Measurements from ENCODE around the gene TNRC6B. TPM values are rescaled to one million over a fixed set of nuclear protein-coding genes. Genes with fewer than 3 reads are reported as not detected.

TNRC6B gene
- total RNA-seq, 1 experiment from 2014 or later = 58.1 TPM

GRCh38 chr22:40250608-40251007, 72.9 kb downstream of the TNRC6B start:
- peaks cover 6 to 40% (median 32%) of the 10 kb centered on the region in 3 experiments; a peak in 6 of 7 replicates for H3K36me3 Mint-ChIP-seq (ENCODE audit: insufficient read depth in 1 of 3, low read depth in 3 of 3)
- no peak overlapping the region for H3K4me2 ChIP-seq (ENCODE audit: insufficient read depth, insufficient read length, low read length)
- no peak overlapping the region for H3K56ac ChIP-seq (ENCODE audit: insufficient read length, low read depth, low read length)
- H4K8ac ChIP-seq (replicated peaks; ENCODE audit: insufficient read length, low read depth, low read length) = no peak overlapping the region
- peaks cover 41 to 43% of the 10 kb centered on the region in 2 experiments for H3K4me1 Mint-ChIP-seq
- H3K79me2 ChIP-seq (ENCODE audit: insufficient read depth, low read length) = peaks cover 7% of the 10 kb centered on the region; the same call in 1 of the 2 replicates
- TF ChIP-seq CTCF (conservative IDR thresholded peaks at IDR 0.05) = no peak
- no peak overlapping the region for H2BK20ac ChIP-seq (ENCODE audit: low read depth, low read length, poor library complexity, severe bottlenecking)
- H3K27me3 Mint-ChIP-seq (ENCODE audit: low read depth) = no peaks in the 10 kb centered on the region
- no peak overlapping the region for H2BK15ac ChIP-seq (ENCODE audit: low read depth, low read length)
- H3K14ac ChIP-seq (ENCODE audit: insufficient read depth, low read length) = no peak overlapping the region
- no peaks in the 10 kb centered on the region for H3K79me1 ChIP-seq (ENCODE audit: insufficient read depth, low read depth, low read length, poor library complexity, severe bottlenecking)
- H3K9me3 ChIP-seq (ENCODE audit: control insufficient read depth, low read depth, low read length) = no peaks in the 10 kb centered on the region
- H4K20me1 ChIP-seq (ENCODE audit: control insufficient read depth, insufficient read depth, insufficient read length) = no peaks in the 10 kb centered on the region
- H3K4me3 Mint-ChIP-seq = no peak overlapping the region
- H3K9ac ChIP-seq (ENCODE audit: extremely low read depth, insufficient read length, low read length) = no peak overlapping the region
- H3K23me2 ChIP-seq (ENCODE audit: insufficient read length, low read depth, low read length, poor library complexity, severe bottlenecking) = no peaks in the 10 kb centered on the region
- H3K27ac Mint-ChIP-seq = peak overlapping the region in 2 of 3 experiments; percentile 5 to 36; a peak in 3 of 7 replicates
- H2BK12ac ChIP-seq (ENCODE audit: insufficient read length, low read depth, low read length) = no peak overlapping the region
- H2BK120ac ChIP-seq (ENCODE audit: low read depth, low read length, poor library complexity, severe bottlenecking) = no peak overlapping the region
- H4K5ac ChIP-seq (ENCODE audit: insufficient read length, low read depth, low read length) = no peak overlapping the region
- no peak overlapping the region for H4K91ac ChIP-seq (ENCODE audit: insufficient read length, low read depth, low read length)
- H2BK5ac ChIP-seq (ENCODE audit: insufficient read length, low read length) = no peak overlapping the region
- H3T11ph ChIP-seq (ENCODE audit: low read length) = no peak overlapping the region
- H3K4ac ChIP-seq (ENCODE audit: low read depth, low read length) = no peak overlapping the region
- no peak for DNase-seq
- H2AFZ ChIP-seq (ENCODE audit: low read length) = no peak overlapping the region
- H3K23ac ChIP-seq (ENCODE audit: insufficient read length, low read depth, low read length) = no peak overlapping the region
- H3K27me3 ChIP-seq (ENCODE audit: insufficient read depth, low read length) = no peaks in the 10 kb centered on the region
- H3K9me3 Mint-ChIP-seq = no peaks in the 10 kb centered on the region
- H2AK5ac ChIP-seq (ENCODE audit: insufficient read length, low read length) = no peak overlapping the region
- no peak overlapping the region for H3K27ac ChIP-seq (ENCODE audit: insufficient read length, low read depth, low read length)
- WGBS (ENCODE audit: extremely low coverage, insufficient read length, low lambda C conversion rate) = no CpG with 5 or more reads among the region's 3 CpGs
- H3K4me1 ChIP-seq (ENCODE audit: insufficient read depth, low read length) = peaks cover 4% of the 10 kb centered on the region; the same call in 1 of the 2 replicates
- H3K18ac ChIP-seq (ENCODE audit: insufficient read length, low read depth, low read length) = no peak overlapping the region

Data from H9 (cell line).